ENCODE measurements around the gene PDRG1.

GRCh38 chr20:31945785-31946184, 6.1 kb downstream of the PDRG1 start:
- TF ChIP-seq SIN3A (IDR thresholded peaks at IDR 0.05; ENCODE audit: borderline replicate concordance, insufficient read depth, low read length): no peak
- TF ChIP-seq TAF1 (IDR thresholded peaks at IDR 0.05; ENCODE audit: borderline replicate concordance, insufficient read depth, low read length): no peak
